AG04449 (cell line): ENCODE results near the gene PDE4D.

Experiments
- CTCF ChIA-PET: fragments of 350-600 bp; formaldehyde crosslinking; extraction: SDS; loops from one replicate; lab custom pipeline; 2021; ENCODE audit warnings: antibody characterized with exemption; lab: Yijun Ruan, JAX
- POLR2A ChIA-PET: fragments of 400-600, 350-600 bp; formaldehyde crosslinking; extraction: SDS; loops from one replicate; lab custom pipeline; 2020; ENCODE audit warnings: antibody characterized with exemption, inconsistent platforms; lab: Yijun Ruan, JAX
- DNase-seq: peaks from one replicate; pipeline ENCODE4 v3.0.0-alpha.2; 2010; ENCODE audit warnings: low read depth, low spot score
- H3K4me3 ChIP-seq: 2 replicates; pipeline ENCODE4 v1.5.1; 2011; ENCODE audit warnings: low read depth, mild to moderate bottlenecking, control low read depth, low read length
- CTCF ChIP-seq: IDR thresholded peaks from one replicate; pipeline ENCODE4 v1.5.1; 2011; ENCODE audit warnings: mild to moderate bottlenecking, moderate library complexity, low read length, control low read depth, inconsistent platforms; ENCODE audit not compliant: insufficient read depth; ENCODE audit errors: missing control alignments

Gene PDE4D

GRCh38 chr5:59847586-59847985, 45.9 kb downstream of the PDE4D start:
- TF ChIP-seq CTCF, result no peak
- POLR2A ChIA-PET, result no interaction called here
- CTCF ChIA-PET, result interaction anchor here (1.2 kb wide), 1 partner anchor 37 kb away, joined by 3 read pairs; no protein-coding TSS in a partner anchor
- DNase-seq, result no peak
- H3K4me3 ChIP-seq, result no peak overlapping the region

GRCh38 chr5:59845730-59846129, 47.8 kb downstream of the PDE4D start:
- ChIA-PET POLR2A (no interaction called here), CTCF (interaction anchor here (0.9 to 1.0 kb wide), 2 partner anchors 36 to 172 kb away, joined by 3 read pairs; no protein-coding TSS in a partner anchor)
- TF ChIP-seq CTCF, result no peak
- no peak for DNase-seq
- no peak overlapping the region for H3K4me3 ChIP-seq

- POLR2A ChIA-PET, result no interaction called here
- H3K4me3 ChIP-seq, result no peak overlapping the region
- no peak for TF ChIP-seq CTCF
- CTCF ChIA-PET, result interaction anchor here (1.3 kb wide), 1 partner anchor 29 kb away, joined by 4 read pairs; no protein-coding TSS in a partner anchor
- no peak for DNase-seq
These were observed 49.9 kb downstream of the PDE4D start for GRCh38 chr5:59843511-59844213.

GRCh38 chr5:59842999-59843398, 50.5 kb downstream of the PDE4D start:
- TF ChIP-seq CTCF, result no peak
- ChIA-PET CTCF (interaction anchor here (1.3 kb wide), 1 partner anchor 29 kb away, joined by 4 read pairs; no protein-coding TSS in a partner anchor), POLR2A (no interaction called here)
- DNase-seq, result no peak
- H3K4me3 ChIP-seq, result no peak overlapping the region

DNA sequence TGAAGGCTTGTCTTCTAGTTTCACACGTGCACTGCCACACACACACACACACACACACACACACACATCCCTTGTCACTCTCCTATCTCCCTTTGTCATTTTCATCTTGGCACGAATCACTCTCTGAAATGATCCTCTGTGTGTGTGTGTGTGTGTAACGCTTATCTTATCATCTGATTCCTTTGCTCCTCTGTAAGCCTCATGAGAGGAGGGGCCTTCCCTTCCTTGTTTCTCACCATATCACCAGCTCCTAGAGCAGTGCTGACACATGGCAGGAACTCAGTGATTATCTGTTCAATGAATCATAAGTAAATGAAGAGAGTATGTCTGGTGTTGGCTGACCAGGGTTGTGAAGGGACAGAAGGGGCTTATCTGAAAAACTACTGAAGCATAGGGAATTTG, 53.3 kb downstream of the PDE4D start:
- DNase-seq, result no peak
- ChIA-PET POLR2A (no interaction called here), CTCF (interaction anchor here (1.1 to 1.5 kb wide), 3 partner anchors 9 to 29 kb away, joined by 3 to 5 read pairs (median 3); no protein-coding TSS in a partner anchor)
- TF ChIP-seq CTCF, result no peak
- no peak overlapping the region for H3K4me3 ChIP-seq

DNA sequence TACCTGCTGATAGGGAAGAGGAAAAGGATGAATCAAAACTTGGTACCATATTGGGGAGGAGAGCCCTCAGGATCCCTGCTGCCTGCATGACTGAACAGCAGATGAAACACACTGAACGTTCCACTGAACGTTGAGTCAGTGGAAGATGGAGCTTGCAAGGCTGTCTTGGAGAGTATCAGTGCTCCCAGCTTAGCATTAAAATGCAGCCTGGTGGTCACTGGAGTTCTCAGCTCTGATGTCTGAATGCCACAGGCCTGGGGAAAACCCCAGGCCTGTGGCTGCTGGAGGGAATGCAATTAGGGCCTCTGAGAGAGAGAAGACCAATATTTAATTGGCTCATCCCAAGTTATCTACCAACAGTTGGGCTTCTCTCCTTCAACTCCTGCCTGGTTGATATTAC, 54.5 kb downstream of the PDE4D start:
- no peak for DNase-seq
- POLR2A ChIA-PET, result no interaction called here
- H3K4me3 ChIP-seq, result no peak overlapping the region
- CTCF ChIA-PET, result interaction anchor here (0.6 to 1.5 kb wide), 5 partner anchors 8 to 542 kb away, joined by 3 to 5 read pairs (median 3); no protein-coding TSS in a partner anchor
- no peak for TF ChIP-seq CTCF
